ENCODE data around the gene EFNA5. TPM values are rescaled to one million over a fixed set of nuclear protein-coding genes. Genes with fewer than 3 reads are reported as not detected.

EFNA5 gene
- total and polyA plus RNA-seq, 2 of the 8 experiments (the other 6 are each of a cell fraction or from before 2014, with no cell fraction given), result 9.6 to 21.8 TPM

DNA sequence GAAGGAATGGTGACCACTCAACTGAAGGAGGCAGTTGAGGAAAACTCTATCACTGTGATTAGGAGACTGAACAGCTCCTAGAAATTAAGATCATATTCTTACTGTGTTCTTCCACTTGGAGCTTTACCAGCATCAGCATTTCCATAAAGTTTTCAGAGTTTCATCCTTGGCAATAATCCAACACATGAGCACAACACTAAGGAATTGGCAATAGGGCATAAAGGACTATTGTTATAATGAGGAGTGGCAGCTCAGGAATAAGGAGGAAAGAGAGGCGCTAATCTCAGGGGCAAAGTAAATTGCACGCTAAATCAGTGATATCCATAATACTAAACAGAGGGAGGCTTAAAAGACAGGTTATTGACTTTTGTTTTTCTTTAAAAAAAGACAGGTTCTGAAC lies 338.9 kb downstream of the EFNA5 start:
- Histone ChIP-seq H2AK5ac (ENCODE audit: low read depth, low read length) (no peak overlapping the region), H3K27me3 (replicated peaks in 1 of 4; ENCODE audit: control insufficient read depth in 3 of 4, extremely low read depth in 1 of 4, insufficient read depth in 3 of 4, low read length in 3 of 4) (no peaks in the 10 kb centered on the region; a peak in 1 of 7 replicates), H3K79me1 (ENCODE audit: low read depth, low read length) (no peaks in the 10 kb centered on the region), H3K4me3 (ENCODE audit: extremely low read depth in 1 of 4, insufficient read depth in 2 of 4, low read depth in 3 of 4, low read length in 4 of 4) (no peak overlapping the region), H3K27ac (ENCODE audit: low read depth, low read length) (no peak overlapping the region), H2BK12ac (ENCODE audit: low read depth, low read length) (no peak overlapping the region), H3K36me3 (ENCODE audit: control insufficient read depth in 2 of 4, insufficient read depth in 4 of 4, low read length in 3 of 4) (no peaks in the 10 kb centered on the region), H3K4ac (replicated peaks; ENCODE audit: insufficient read length, low read depth, low read length) (no peak overlapping the region), H3K56ac (replicated peaks; ENCODE audit: insufficient read length, low read depth, low read length) (no peak overlapping the region), H3K4me2 (ENCODE audit: insufficient read depth in 1 of 2, low read depth in 2 of 2, low read length in 2 of 2) (no peak overlapping the region), H3K79me2 (ENCODE audit: control insufficient read depth in 1 of 2, insufficient read depth in 2 of 2, low read length in 2 of 2) (no peaks in the 10 kb centered on the region), H2BK5ac (ENCODE audit: low read depth, low read length) (no peak overlapping the region), H3K14ac (ENCODE audit: insufficient read length) (no peak overlapping the region), H3K23me2 (ENCODE audit: low read depth, low read length) (no peaks in the 10 kb centered on the region), H3K9ac (replicated peaks in 1 of 4; ENCODE audit: extremely low read depth in 1 of 4, low read depth in 3 of 4, low read length in 3 of 4) (no peak overlapping the region), H4K8ac (ENCODE audit: extremely low read depth, insufficient read depth, low read length) (no peak overlapping the region), H2BK20ac (ENCODE audit: low read length) (no peak overlapping the region), H4K20me1 (replicated peaks in 1 of 2; ENCODE audit: control insufficient read depth in 1 of 2, insufficient read depth in 2 of 2, low read length in 2 of 2) (no peaks in the 10 kb centered on the region), H2BK15ac (ENCODE audit: low read length) (no peak overlapping the region), H3K9me3 (ENCODE audit: insufficient read depth in 2 of 2, low read depth in 1 of 2, low read length in 1 of 2) (no peaks in the 10 kb centered on the region), H2BK120ac (replicated peaks; ENCODE audit: low read depth, low read length) (no peak overlapping the region), H3K4me1 (replicated peaks in 1 of 4; ENCODE audit: control insufficient read depth in 3 of 4, insufficient read depth in 4 of 4, low read length in 3 of 4) (no peaks in the 10 kb centered on the region), H3K23ac (ENCODE audit: insufficient read length) (no peak overlapping the region), H2AFZ (ENCODE audit: low read length) (no peak overlapping the region), H4K5ac (ENCODE audit: insufficient read length, low read depth, low read length) (no peak overlapping the region), H3K18ac (ENCODE audit: extremely low read depth, low read length) (no peak overlapping the region), H4K91ac (replicated peaks; ENCODE audit: insufficient read length, low read length) (no peak overlapping the region)
- FAIRE-seq, result no peak
- DNase-seq (ENCODE audit: low read depth in 1 of 2, low spot score in 2 of 2), result no peak
- 98% methylated on average over 2 of the region's 2 CpGs; no CpG with 5 or more reads in 1 of the 2 experiments for WGBS, 2 experiments (ENCODE audit: extremely low coverage in 1 of 2, insufficient coverage in 1 of 2, insufficient read length in 1 of 2, insufficient replicate concordance in 2 of 2, low coverage in 1 of 2, low lambda C conversion rate in 2 of 2, missing lambda C conversion rate in 1 of 2)
- ChIA-PET CTCF (ENCODE audit: partially characterized antibody) (interaction anchor here (1.0 kb wide), 1 partner anchor 24 kb away, joined by 3 read pairs; no protein-coding TSS in a partner anchor), POLR2A (ENCODE audit: partially characterized antibody) (no interaction called here)
- no peak for TF ChIP-seq NANOG (IDR thresholded peaks at IDR 0.05; ENCODE audit: insufficient read depth, low read depth, low read length, poor library complexity, severe bottlenecking)
- TF ChIP-seq BACH1 (IDR thresholded peaks at IDR 0.05; ENCODE audit: low read length), result no peak
- no peak for TF ChIP-seq SUZ12 (IDR thresholded peaks at IDR 0.05; ENCODE audit: low read length)
- no peak for TF ChIP-seq CTBP2 (IDR thresholded peaks at IDR 0.05; ENCODE audit: borderline replicate concordance, insufficient read depth, insufficient read length, low read length)
- TF ChIP-seq RBBP5 (IDR thresholded peaks at IDR 0.05; ENCODE audit: borderline replicate concordance, low read depth, low read length), result no peak
- TF ChIP-seq SP4 (IDR thresholded peaks at IDR 0.05; ENCODE audit: low read length), result no peak
- TF ChIP-seq, protein P1, sequence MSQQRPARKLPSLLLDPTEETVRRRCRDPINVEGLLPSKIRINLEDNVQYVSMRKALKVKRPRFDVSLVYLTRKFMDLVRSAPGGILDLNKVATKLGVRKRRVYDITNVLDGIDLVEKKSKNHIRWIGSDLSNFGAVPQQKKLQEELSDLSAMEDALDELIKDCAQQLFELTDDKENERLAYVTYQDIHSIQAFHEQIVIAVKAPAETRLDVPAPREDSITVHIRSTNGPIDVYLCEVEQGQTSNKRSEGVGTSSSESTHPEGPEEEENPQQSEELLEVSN (IDR thresholded peaks at IDR 0.05), result no peak
- TF ChIP-seq, protein P2, sequence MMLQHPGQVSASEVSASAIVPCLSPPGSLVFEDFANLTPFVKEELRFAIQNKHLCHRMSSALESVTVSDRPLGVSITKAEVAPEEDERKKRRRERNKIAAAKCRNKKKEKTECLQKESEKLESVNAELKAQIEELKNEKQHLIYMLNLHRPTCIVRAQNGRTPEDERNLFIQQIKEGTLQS (IDR thresholded peaks at IDR 0.05; ENCODE audit: insufficient read depth, low read depth, low read length), result no peak

All from H1 (cell line).